ENCODE results near the gene CFAP70. TPM values are rescaled to one million over a fixed set of nuclear protein-coding genes. Genes with fewer than 3 reads are reported as not detected.
A peak's percentile ranks its signal among the peaks of the same experiment; 100 is the strongest.

CFAP70 gene
- total RNA-seq, 4 donors from 2014 or later: 1.1 to 1.8 (median 1.2) TPM

- peak; percentile 63 for ATAC-seq
- 67 to 82% methylated on average over 1 to 2 of the region's 2 CpGs for WGBS, 2 donors (ENCODE audit: low coverage in 1 of 2)
- H3K27me3 ChIP-seq: no peaks in the 10 kb centered on the region
- H3K4me3 ChIP-seq: no peak overlapping the region
- TF ChIP-seq POLR2AphosphoS5 (IDR thresholded peaks at IDR 0.05): no peak
- TF ChIP-seq EP300 (IDR thresholded peaks at IDR 0.05): no peak
- no peak for TF ChIP-seq POLR2A (IDR thresholded peaks at IDR 0.05)
- TF ChIP-seq CTCF (IDR thresholded peaks at IDR 0.05): no peak
- no peaks in the 10 kb centered on the region for H3K9me3 ChIP-seq
- peaks cover 0 to 28% of the 10 kb centered on the region in 2 donors for H3K36me3 ChIP-seq
- H3K27ac ChIP-seq: no peak overlapping the region
- H3K4me1 ChIP-seq: peaks cover 0 to 9% (median 0%) of the 10 kb centered on the region in 3 donors
Measured at GRCh38 chr10:73207883-73208282, 150.8 kb downstream of the CFAP70 start.

GRCh38 chr10:73206385-73206784 is 152.3 kb downstream of the CFAP70 start:
- WGBS, 2 donors (ENCODE audit: low coverage in 1 of 2): 83 to 95% methylated on average over 1 to 3 of the region's 5 CpGs
- ATAC-seq: no peak
- H3K9me3 ChIP-seq: no peaks in the 10 kb centered on the region
- no peaks in the 10 kb centered on the region for H3K27me3 ChIP-seq
- H3K4me1 ChIP-seq: no peaks in the 10 kb centered on the region
- no peak overlapping the region for H3K4me3 ChIP-seq
- H3K27ac ChIP-seq: no peak overlapping the region
- no peak for TF ChIP-seq EP300 (IDR thresholded peaks at IDR 0.05)
- no peak for TF ChIP-seq CTCF (IDR thresholded peaks at IDR 0.05)
- no peak for TF ChIP-seq POLR2A (IDR thresholded peaks at IDR 0.05)
- no peak for TF ChIP-seq POLR2AphosphoS5 (IDR thresholded peaks at IDR 0.05)
- H3K36me3 ChIP-seq: peaks cover 0 to 39% of the 10 kb centered on the region in 2 donors

- Histone ChIP-seq H3K27ac (no peak overlapping the region), H3K9me3 (no peaks in the 10 kb centered on the region), H3K4me1 (no peaks in the 10 kb centered on the region), H3K27me3 (no peaks in the 10 kb centered on the region), H3K36me3 (peaks cover 0 to 40% of the 10 kb centered on the region in 2 donors), H3K4me3 (no peak overlapping the region)
- ATAC-seq: no peak
- TF ChIP-seq POLR2AphosphoS5 (IDR thresholded peaks at IDR 0.05) (no peak), EP300 (IDR thresholded peaks at IDR 0.05) (no peak), POLR2A (IDR thresholded peaks at IDR 0.05) (no peak), CTCF (IDR thresholded peaks at IDR 0.05) (no peak)
- 100% methylated on average over 1 of the region's 1 CpG for WGBS, 2 donors (ENCODE audit: low coverage in 1 of 2)
Measured at GRCh38 chr10:73205890-73206289, 152.8 kb downstream of the CFAP70 start.

GRCh38 chr10:73205081-73205480 is 153.6 kb downstream of the CFAP70 start:
- no peaks in the 10 kb centered on the region for H3K4me1 ChIP-seq
- peaks cover 0 to 40% of the 10 kb centered on the region in 2 donors for H3K36me3 ChIP-seq

More at GRCh38 chr10:73205081-73205480, 153.6 kb downstream of the CFAP70 start:
- WGBS, 2 donors (ENCODE audit: low coverage in 1 of 2): 83 to 84% methylated on average over 2 to 3 of the region's 3 CpGs
- H3K4me3 ChIP-seq: no peak overlapping the region
- H3K9me3 ChIP-seq: no peaks in the 10 kb centered on the region
- H3K27me3 ChIP-seq: no peaks in the 10 kb centered on the region
- no peak for TF ChIP-seq POLR2A (IDR thresholded peaks at IDR 0.05)
- TF ChIP-seq POLR2AphosphoS5 (IDR thresholded peaks at IDR 0.05): no peak
- no peak for TF ChIP-seq CTCF (IDR thresholded peaks at IDR 0.05)
- no peak for TF ChIP-seq EP300 (IDR thresholded peaks at IDR 0.05)
- ATAC-seq: no peak
- H3K27ac ChIP-seq: no peak overlapping the region

Small RNA genes within 50 kb of the gene (small RNA-seq; reads per million reads assigned to genes)
- gene RF00019 (0 reads per million in 4 donors), gene RNU6-833P (0 reads per million in 4 donors)

Other genes starting within 250 kb of the CFAP70 start
- gene NUDT13, start 248.4 kb downstream of the CFAP70 start, total RNA-seq: 1 to 10 TPM; 1.1 to 4.6 (median 3.9) TPM
- gene ECD, start 190.9 kb downstream of the CFAP70 start, total RNA-seq: 10 to 100 TPM; 27.3 to 35.0 (median 30.5) TPM
- gene FAM149B1, start 190.7 kb downstream of the CFAP70 start, total RNA-seq: 10 to 100 TPM; 10.9 to 16.2 (median 15.2) TPM
- gene DNAJC9, start 111.6 kb downstream of the CFAP70 start, total RNA-seq: 10 to 100 TPM; 11.8 to 20.2 (median 14.3) TPM
- 10 to 100 TPM; 37.4 to 43.5 (median 40.3) TPM for gene MRPS16, start 106.2 kb downstream of the CFAP70 start, total RNA-seq
- 100 to 1,000 TPM; 119 to 144 (median 131) TPM for gene ANXA7, start 55.2 kb upstream of the CFAP70 start, total RNA-seq
- gene MSS51, start 74.7 kb upstream of the CFAP70 start, total RNA-seq: 1 to 10 TPM in 3 of 4 donors, under 1 TPM in 1; 0.32 to 3.9 (median 2.4) TPM
- gene PPP3CB, start 137.2 kb upstream of the CFAP70 start, total RNA-seq: 100 to 1,000 TPM in 1 of 4 donors, 10 to 100 TPM in 3; 69.2 to 121 (median 75.4) TPM
- gene USP54, start 232.5 kb upstream of the CFAP70 start, total RNA-seq: 100 to 1,000 TPM in 1 of 4 donors, 10 to 100 TPM in 3; 27.1 to 106 (median 53.8) TPM

All from gastroesophageal sphincter (tissue), 4 donors.